Measurements from ENCODE around the gene CAPZB.
"Not testable (repeated sequence)": the region's sequence is repeated elsewhere in the genome, so short reads cannot be mapped to it uniquely, and the experiment has no call there.

CAPZB gene

GRCh38 chr1:19306941-19307340 is 178.4 kb downstream of the CAPZB start:
- H3K4me1 Mint-ChIP-seq, result peaks cover 16% of the 10 kb centered on the region
- H3K9me3 Mint-ChIP-seq, result no peaks in the 10 kb centered on the region
- H3K27me3 Mint-ChIP-seq (ENCODE audit: low read depth), result no peaks in the 10 kb centered on the region
- H3K36me3 Mint-ChIP-seq (ENCODE audit: low read depth), result peaks cover 56% of the 10 kb centered on the region
- H3K4me3 Mint-ChIP-seq, result no peak overlapping the region
- no peak overlapping the region for H3K27ac Mint-ChIP-seq
- TF ChIP-seq CTCF (IDR thresholded peaks at IDR 0.05; ENCODE audit: unreplicated experiment in 3 of 3), result no peak

GRCh38 chr1:19305880-19306279 is 179.5 kb downstream of the CAPZB start:
- peaks cover 11% of the 10 kb centered on the region for H3K4me1 Mint-ChIP-seq
- H3K9me3 Mint-ChIP-seq, result no peaks in the 10 kb centered on the region
- no peaks in the 10 kb centered on the region for H3K27me3 Mint-ChIP-seq (ENCODE audit: low read depth)
- TF ChIP-seq CTCF (IDR thresholded peaks at IDR 0.05; ENCODE audit: unreplicated experiment in 3 of 3), result no peak
- peaks cover 56% of the 10 kb centered on the region for H3K36me3 Mint-ChIP-seq (ENCODE audit: low read depth)
- H3K4me3 Mint-ChIP-seq, result no peak overlapping the region
- no peak overlapping the region for H3K27ac Mint-ChIP-seq

- H3K36me3 Mint-ChIP-seq (ENCODE audit: low read depth), result peaks cover 68% of the 10 kb centered on the region
- not testable (repeated sequence) for H3K27me3 Mint-ChIP-seq (ENCODE audit: low read depth); H3K4me3 Mint-ChIP-seq; H3K4me1 Mint-ChIP-seq; H3K27ac Mint-ChIP-seq; H3K9me3 Mint-ChIP-seq
These were observed 181.3 kb downstream of the CAPZB start for GRCh38 chr1:19304081-19304480.

- Mint-ChIP-seq H3K36me3 (ENCODE audit: low read depth) (peaks cover 77% of the 10 kb centered on the region), H3K4me1 (no peaks in the 10 kb centered on the region), H3K27ac (no peak overlapping the region), H3K4me3 (no peak overlapping the region), H3K9me3 (peaks cover 29% of the 10 kb centered on the region), H3K27me3 (ENCODE audit: low read depth) (no peaks in the 10 kb centered on the region)
- no peak for TF ChIP-seq CTCF (IDR thresholded peaks at IDR 0.05; ENCODE audit: unreplicated experiment in 3 of 3)
These were observed 185.1 kb downstream of the CAPZB start for GRCh38 chr1:19300211-19300610.

- no peak overlapping the region for H3K27ac Mint-ChIP-seq
- TF ChIP-seq CTCF (IDR thresholded peaks at IDR 0.05; ENCODE audit: unreplicated experiment in 3 of 3), result no peak
- peaks cover 60% of the 10 kb centered on the region for H3K9me3 Mint-ChIP-seq
- peaks cover 86% of the 10 kb centered on the region for H3K36me3 Mint-ChIP-seq (ENCODE audit: low read depth)
- peaks cover 5% of the 10 kb centered on the region for H3K27me3 Mint-ChIP-seq (ENCODE audit: low read depth)
- H3K4me1 Mint-ChIP-seq, result no peaks in the 10 kb centered on the region
- H3K4me3 Mint-ChIP-seq, result no peak overlapping the region
These were observed 190.7 kb downstream of the CAPZB start for GRCh38 chr1:19294638-19295037.

- no peaks in the 10 kb centered on the region for H3K4me1 Mint-ChIP-seq
- H3K27me3 Mint-ChIP-seq (ENCODE audit: low read depth), result peaks cover 25% of the 10 kb centered on the region
- H3K27ac Mint-ChIP-seq, result no peak overlapping the region
- TF ChIP-seq CTCF (IDR thresholded peaks at IDR 0.05; ENCODE audit: unreplicated experiment in 3 of 3), result no peak
- peak overlapping the region; percentile 25 to 43 (median 43) for H3K4me3 Mint-ChIP-seq
- peaks cover 46% of the 10 kb centered on the region for H3K36me3 Mint-ChIP-seq (ENCODE audit: low read depth)
- peaks cover 31% of the 10 kb centered on the region for H3K9me3 Mint-ChIP-seq
These were observed 196.1 kb downstream of the CAPZB start for GRCh38 chr1:19289244-19289643.
